HG03175 (cell line): ENCODE results near the gene WDR90.

Experiments
- ATAC-seq: cut with Tn5 transposase; IDR thresholded peaks from one replicate; pipeline ENCODE4 v1.9.1; 2021; ENCODE audit warnings: mild to moderate bottlenecking, moderate library complexity; ENCODE audit not compliant: unreplicated experiment

Gene WDR90

DNA sequence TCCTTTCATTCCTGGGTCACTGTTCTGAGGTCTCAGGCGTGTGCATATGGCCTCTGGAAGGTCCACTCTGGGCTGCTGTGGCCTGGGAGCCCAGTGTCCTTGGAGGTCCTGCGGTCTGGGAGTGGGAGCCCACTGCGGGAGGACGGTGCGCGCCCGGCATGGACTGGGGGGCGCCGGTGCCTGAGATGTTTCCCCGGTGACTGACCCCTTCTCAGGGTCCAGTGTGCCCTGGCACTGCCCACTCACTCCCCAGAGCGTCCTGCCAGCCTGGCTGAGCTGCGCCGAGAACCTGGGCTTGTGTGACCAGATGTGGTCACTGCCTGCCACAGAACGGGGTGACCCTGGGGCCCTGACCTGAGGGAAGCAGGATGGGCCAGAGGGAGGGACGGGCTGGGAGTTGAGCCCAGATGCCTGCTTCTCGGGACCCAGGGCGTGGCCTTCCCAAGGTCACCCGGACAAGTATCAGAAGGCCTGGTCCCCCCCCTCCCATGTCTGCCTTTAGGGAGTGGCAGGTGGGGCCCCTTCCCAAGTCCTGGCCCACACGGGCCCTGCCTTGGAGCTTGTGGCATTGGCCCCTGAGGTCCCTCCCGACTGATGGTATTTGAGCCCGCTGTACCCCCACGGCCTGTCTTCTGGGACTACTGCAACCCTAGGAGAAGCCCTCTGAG, 25.2 kb downstream of the WDR90 start:
- no peak for ATAC-seq

DNA sequence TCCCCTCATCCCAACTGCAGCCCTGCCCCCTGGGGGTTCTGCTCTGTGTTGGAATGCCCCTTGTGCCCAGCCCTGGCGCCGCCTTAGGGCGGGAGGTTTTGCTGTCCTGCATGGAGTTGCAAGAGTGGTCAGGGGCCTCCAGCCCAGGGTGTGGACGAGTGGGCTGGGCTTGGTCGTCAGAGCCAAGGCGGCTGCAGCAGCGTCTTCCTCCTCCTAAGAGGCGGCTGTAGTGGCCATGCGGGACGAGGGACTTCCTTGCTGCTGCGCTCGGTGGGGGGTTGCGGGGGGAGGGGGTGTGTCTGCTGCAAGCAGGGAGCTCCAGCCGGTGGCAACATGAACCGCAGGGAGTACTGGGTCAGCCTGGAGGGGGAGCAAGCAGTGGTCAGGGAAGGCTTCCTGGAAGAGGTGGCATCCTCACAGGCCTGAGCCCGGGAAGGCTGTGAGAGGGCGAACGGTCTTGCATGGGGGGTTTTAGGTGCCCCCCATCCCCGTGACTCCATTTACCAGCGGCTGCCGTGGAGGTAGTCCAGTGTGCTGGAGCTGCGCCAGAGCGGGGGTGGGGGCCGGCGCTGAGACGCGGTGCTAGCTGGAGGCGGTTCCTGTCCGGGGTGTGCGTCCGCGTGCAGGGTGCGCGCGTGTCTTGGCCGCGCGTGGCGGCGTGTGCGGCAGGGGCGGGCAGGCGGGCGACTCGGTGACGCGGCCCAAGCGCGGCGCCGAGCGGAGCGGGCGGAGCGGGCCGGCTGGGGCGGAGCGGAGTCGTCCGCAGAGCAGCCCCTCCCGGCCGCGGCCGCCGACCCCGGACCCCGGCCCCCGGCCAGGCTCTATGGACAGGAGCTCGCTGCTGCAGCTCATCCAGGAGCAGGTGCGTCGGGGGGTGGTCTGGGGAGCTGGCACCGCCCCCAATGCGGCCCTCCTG, 26.1 kb downstream of the WDR90 start, which contains the start of gene RHBDL1:
RHBDL1 (plus strand) TSS at position 704 of the 916 bp plus-strand sequence; CDS start at position 824, 120 bp downstream.
- no peak for ATAC-seq

DNA sequence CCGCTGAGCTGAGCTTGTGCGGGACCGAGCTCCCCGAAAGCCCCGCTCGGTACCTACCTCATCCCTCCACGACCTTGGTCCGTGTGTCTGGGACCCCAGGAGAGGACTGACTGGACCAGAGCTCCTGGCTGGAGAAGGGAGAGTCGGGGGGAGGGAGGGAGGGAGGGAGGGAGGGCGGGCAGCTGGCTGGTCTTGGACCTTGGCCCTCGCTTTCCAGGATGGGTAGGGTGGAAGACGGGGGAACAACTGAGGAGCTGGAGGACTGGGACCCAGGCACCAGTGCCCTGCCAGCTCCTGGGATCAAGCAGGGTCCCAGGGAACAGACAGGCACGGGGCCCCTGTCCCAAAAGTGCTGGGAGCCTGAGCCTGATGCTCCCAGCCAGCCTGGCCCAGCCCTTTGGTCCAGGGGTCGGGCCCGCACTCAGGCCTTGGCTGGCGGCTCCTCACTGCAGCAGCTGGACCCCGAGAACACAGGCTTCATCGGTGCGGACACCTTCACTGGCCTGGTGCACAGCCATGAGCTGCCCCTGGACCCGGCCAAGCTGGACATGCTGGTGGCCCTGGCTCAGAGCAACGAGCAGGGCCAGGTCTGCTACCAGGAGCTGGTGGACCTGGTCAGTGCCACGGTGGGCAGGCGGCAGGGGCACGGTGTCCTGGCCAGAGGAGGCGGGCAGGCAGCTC, 26.9 kb downstream of the WDR90 start:
- no peak for ATAC-seq

DNA sequence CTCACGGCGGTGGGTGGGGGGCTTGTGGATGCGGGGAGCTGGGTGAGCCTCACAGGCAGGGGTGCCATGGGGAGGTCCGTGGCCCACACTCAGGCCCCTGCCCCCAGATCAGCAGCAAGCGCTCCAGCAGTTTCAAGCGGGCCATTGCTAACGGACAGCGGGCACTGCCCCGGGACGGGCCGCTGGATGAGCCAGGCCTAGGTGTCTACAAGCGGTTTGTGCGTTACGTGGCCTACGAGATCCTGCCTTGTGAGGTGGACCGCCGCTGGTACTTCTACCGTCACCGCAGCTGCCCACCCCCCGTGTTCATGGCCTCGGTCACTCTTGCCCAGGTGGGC, 27.4 kb downstream of the WDR90 start:
- no peak for ATAC-seq

DNA sequence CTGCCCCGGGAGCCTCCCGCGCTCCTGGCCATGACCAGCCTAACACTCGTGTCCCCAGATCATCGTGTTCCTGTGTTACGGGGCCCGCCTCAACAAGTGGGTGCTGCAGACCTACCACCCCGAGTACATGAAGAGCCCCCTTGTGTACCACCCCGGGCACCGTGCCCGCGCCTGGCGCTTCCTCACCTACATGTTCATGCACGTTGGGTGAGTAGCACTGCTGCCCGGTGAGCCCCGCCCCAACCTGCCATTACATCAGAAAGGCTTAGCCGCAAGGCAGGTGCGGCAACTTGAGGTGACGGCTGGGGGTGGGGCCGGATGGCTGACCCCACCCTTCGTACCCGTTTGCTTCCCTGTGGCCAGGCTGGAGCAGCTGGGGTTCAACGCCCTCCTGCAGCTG, 27.7 kb downstream of the WDR90 start:
- ATAC-seq = no peak

DNA sequence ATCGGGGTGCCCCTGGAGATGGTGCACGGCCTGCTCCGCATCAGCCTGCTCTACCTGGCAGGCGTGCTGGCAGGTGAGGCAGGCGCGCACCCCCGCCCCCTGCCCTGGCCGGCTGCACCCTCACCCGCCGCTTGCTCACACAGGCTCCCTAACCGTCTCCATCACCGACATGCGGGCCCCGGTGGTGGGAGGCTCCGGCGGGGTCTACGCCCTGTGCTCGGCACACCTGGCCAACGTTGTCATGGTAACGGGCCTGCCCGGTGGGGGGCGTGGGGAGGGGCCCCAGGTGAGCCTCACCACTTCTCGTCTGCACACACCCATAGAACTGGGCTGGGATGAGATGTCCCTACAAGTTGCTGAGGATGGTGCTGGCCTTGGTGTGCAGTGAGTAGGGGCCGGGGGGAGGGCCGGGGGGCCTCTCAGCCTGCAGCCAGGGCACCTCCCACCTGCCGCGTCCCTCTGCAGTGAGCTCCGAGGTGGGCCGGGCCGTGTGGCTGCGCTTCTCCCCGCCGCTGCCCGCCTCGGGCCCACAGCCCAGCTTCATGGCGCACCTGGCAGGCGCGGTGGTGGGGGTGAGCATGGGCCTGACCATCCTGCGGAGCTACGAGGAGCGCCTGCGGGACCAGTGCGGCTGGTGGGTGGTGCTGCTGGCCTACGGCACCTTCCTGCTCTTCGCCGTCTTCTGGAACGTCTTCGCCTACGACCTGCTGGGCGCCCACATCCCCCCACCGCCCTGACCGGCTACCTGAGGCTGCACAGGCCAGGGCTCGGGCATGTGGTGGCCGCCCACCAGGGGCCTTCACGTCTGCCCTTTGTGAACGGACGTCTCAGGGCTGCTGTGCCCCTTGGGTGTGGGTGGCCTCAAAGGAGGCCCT, 28.4 kb downstream of the WDR90 start:
- no peak for ATAC-seq

DNA sequence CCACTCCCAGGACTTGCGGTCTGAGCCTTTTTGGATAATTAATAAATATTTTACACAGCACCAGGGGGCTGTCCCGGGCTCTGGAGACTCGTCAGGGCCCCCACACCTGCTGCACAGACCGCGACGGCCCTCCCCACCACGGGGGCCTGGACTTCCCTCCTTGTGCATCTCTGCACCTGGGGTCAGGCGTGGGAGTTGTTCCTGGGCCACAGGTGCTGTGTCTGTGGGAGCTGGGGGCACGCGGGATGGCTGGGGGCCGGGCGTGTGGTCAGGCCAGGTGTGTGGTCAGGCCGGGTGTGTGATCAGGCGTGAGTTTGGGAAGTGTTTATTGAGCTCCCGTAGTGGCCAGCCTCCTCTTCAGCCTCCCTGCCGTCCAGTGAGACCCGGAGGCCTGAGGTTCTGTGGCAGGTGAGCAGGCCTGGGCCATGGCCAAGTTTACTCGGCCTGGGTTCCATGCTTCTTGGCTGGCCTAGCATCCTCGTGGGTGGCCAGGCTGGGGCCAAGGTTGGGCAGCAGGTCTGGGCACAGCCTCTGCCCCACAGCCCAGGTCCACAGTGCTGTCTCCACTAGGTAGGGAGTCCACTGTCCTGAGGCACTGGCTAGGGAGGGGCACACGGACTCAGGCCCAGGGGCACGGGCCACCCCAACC, 29.2 kb downstream of the WDR90 start:
- ATAC-seq = no peak

DNA sequence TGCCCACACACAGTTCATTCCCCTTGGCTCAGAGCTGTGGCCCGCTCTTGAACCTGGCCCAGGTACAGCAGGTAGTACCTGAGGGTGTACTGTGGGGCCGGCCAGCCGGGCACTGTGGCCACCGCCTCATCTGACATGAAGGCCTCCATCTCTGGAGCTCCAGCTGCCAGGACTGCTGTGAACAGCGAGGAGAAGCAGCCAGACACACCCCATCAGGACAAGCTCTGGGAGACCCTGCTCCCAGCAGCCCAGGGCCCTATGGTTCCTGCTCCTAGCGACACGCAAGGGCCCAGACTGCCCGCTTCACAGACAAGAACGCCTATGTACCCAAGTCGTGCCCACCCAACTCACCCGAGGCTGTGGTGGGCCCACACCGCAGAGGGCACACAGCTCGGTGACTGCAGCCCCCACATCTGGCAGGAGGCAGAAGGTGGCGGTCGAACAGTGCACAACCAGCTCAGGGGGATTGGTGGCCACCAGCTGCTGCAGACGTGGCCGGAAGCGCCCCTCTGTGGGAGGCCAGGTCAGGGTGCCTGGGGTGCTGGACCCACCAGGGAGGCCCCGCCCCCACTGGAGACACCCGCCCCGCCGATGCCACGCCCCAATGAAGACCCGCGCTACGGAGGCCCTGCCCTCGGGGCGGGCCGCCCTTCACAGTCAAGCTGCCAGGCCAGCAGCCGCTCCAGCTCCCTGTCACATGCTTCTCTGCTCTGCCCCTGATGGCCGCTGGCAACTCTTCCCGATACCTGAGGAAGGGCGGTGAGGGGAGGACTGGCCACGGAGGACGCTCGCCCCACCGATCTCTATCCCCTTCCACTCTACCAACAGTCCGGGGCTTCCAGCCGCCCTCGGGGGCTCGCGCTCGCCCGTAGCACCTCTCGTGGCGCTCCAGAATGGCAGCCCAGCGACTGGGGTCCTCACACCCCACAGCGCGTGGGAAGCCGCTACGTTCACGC, 30.0 kb downstream of the WDR90 start:
- peak; percentile 2 for ATAC-seq

DNA sequence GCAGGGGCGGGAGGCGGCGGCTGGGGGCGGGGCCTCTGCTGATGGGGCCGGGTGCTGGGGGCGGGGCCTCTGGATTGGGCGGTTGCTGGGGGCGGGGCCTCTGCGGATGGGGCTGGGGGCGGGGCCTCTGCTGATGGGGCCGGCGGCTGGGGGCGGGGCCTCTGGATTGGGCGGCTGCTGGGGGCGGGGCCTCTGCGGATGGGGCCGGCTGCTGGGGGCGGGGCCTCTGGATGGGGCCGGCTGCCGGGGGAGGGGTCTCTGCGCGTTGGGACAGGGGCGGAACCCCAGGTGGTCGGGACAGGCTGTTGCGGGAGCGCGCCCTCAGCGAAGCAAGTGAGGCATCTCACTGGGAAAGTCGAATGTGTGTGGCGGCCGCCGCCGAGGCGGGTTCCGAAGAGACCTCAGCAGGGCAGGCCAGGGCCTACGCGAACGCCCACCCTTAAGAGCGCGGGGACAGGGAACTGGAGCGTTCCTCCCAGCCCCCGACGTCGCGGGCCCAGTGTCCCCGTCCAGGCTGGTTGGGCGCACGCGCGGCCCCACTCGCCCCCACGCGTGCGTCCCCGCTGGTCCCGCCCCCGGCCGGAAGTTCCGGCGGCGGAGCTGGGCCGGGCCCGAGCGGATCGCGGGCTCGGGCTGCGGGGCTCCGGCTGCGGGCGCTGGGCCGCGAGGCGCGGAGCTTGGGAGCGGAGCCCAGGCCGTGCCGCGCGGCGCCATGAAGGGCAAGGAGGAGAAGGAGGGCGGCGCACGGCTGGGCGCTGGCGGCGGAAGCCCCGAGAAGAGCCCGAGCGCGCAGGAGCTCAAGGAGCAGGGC, 30.9 kb downstream of the WDR90 start, which contains the start of gene STUB1:
STUB1 (plus strand) TSS at position 597 of the 811 bp plus-strand sequence; CDS start at position 713, 116 bp downstream.
- peak; percentile 40 for ATAC-seq

DNA sequence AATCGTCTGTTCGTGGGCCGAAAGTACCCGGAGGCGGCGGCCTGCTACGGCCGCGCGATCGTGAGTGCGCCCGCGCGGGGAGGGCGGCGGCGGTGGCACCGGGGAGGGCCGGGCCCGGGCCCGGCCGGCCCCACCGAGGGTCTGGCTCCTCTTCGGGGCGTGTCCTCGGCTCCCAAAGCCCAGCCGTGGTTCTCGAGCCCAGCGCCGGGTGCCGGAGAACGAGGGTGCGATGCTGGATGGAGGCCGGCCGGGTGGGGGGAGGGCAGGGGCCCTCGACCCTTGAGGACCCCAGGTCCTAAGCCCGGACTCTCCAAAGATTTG, 31.4 kb downstream of the WDR90 start:
- ATAC-seq = no peak

DNA sequence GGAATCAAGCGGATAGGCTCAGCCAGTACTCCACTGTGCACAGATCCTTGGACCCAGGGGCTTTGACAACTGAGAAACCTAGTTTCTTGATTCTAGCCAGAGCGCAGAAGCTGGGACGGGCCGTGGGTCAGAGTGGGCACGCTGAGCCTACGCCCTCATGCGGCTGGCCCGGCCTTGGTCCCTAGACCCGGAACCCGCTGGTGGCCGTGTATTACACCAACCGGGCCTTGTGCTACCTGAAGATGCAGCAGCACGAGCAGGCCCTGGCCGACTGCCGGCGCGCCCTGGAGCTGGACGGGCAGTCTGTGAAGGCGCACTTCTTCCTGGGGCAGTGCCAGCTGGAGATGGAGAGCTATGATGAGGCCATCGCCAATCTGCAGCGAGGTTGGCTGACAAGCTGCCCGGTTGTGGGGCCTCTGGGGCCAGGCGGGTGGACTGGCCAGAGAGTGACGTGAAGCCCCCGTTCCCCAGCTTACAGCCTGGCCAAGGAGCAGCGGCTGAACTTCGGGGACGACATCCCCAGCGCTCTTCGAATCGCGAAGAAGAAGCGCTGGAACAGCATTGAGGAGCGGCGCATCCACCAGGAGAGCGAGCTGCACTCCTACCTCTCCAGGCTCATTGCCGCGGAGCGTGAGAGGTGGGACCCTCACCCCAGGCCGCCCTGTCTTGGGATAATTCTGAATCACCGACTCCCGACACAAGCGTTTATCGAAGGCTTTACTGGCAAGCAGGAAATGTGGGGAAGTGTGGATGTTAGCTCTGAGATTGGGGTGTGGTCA, 32.0 kb downstream of the WDR90 start:
- ATAC-seq = no peak

DNA sequence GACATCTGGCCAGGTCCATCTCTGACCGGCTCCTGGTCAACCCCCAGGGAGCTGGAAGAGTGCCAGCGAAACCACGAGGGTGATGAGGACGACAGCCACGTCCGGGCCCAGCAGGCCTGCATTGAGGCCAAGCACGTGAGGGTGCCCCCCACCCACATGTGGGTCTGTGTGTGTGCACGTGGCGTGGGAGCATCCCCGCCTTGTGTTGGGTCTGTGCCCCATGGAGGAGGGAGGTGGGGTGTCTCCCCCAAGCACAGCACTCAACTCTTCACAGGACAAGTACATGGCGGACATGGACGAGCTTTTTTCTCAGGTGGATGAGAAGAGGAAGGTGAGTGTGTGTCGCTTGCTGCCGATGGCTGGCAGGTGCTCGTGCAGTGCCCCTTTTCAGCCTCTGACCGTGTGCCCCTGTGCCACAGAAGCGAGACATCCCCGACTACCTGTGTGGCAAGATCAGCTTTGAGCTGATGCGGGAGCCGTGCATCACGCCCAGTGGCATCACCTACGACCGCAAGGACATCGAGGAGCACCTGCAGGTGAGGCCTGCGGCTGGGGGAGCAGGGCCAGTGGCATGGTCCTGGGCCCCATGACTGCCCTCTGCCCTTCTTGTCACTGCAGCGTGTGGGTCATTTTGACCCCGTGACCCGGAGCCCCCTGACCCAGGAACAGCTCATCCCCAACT, 32.7 kb downstream of the WDR90 start:
- ATAC-seq = no peak

DNA sequence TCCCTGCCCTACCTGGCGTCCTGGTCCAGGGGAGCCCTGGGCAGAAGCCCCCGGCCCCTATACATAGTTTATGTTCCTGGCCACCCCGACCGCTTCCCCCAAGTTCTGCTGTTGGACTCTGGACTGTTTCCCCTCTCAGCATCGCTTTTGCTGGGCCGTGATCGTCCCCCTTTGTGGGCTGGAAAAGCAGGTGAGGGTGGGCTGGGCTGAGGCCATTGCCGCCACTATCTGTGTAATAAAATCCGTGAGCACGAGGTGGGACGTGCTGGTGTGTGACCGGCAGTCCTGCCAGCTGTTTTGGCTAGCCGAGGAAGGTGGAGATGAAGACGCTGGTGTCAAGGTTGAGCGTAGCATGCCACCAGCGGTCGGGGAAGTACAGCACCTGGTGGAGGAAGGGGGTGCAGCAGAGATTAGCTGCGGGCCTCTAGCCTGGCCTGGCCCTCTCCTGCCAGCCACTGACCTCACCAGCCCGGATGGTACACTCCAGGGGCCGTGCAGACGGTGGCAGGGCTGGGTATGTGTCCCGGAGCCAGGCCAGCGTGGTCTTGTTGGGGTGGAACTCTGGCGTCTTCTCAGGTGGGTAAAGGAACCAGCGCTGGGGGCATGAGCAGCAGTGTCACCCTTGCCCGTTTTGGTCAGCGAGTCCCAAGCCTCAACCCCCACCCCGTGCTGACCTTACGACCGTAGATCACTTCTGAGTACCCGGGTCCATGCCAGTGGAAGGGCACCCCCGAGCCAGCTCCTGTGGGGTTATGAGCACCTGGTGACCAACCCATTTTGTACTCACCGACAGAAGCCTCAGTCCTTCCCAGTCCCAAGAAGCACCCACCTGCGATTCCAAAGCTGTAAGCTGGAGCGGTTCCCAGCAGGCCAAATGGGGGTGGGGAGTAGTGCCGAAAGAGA, 33.6 kb downstream of the WDR90 start:
- ATAC-seq = no peak

DNA sequence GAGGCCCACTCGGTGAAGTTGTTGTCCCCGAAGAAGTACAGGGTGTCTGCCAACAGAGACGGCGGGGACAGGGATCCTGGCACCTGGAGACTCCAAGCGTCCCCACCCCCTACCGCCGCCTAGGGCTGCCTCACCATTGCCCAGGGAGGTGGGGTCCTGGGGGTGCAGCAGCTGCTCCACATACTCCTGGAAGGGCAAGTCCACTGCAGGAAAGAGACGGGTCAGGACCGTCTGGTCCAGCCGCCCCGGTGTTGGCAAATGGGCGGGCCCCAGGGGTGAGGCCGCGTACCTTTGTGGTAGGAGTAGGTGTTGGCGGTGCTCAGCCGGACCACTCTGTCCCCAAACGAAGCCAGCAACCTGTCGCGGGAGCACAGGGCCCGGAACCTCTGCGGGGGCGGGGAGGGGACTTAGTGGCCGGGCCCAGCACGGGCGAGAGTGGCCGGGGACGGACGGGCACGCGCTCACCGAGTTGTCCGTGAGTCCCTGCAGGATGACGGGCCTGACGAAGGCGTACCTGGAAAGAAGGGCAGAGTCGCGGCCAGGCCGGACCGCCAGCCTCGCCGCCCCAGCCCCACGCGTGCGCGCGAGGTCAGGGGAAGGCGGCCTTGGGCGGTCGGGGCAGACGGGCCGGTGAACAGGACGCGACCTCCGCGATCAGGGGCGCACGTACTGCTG, 34.4 kb downstream of the WDR90 start:
- ATAC-seq = no peak

DNA sequence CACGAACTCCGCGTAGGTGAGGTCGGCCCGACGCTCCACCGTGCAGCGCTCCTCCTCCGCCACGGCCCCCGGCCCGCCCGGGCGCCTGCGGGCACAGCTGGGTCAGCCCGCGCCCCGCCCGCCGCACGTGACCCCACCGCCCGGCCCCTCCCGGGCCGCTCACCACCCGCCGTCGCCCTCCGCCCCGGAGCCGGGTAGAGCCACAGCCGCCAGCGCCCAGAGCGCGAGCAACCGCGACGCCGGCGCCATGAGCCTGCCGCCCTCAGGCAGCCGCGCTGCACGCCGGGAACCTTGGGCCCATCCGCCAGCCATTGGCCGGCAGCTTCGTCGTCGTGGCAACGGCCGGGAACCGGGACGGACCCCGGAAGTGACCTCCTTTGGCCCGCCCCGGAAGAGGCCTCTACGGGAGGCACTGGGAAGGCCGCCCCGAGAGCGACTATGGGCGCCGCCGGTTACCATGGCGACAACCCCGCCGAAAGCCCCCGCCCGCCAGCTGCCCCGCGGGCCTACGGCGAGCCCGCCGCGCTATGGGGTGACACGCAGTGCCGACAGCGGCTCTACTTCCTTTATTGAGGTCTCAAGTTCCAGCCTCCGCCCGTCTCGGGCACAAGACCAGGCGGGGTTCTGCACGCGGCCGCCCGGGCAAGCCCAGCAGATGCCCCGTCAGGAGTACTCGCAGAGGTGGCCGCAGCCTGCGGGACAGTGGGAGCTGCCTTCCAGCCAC, 35.1 kb downstream of the WDR90 start, which contains the start of gene JMJD8:
JMJD8 (minus strand) TSS at position 264 of the 724 bp plus-strand sequence; CDS start at position 249, 15 bp downstream.
- ATAC-seq = peak; percentile 65
